PC-9 (cell line): ENCODE measurements around the gene UGT2B7.

Source experiments
- CTCF ChIP-seq: fragments of 200-600 bp; sonication (generic); conservative IDR thresholded peaks from 2 replicates; pipeline ENCODE4 v1.6.1; 2017; ENCODE audit warnings: mixed run types, antibody characterized with exemption, mild to moderate bottlenecking, moderate library complexity
- EZH2 ChIP-seq: fragments of 200-600 bp; sonication (generic); IDR thresholded peaks from 2 replicates; pipeline ENCODE4 v1.8.0; 2017; ENCODE audit warnings: antibody characterized with exemption, low read depth

- TF ChIP-seq EZH2 (no peak), CTCF (no peak)
These were observed 38.5 kb upstream of the UGT2B7 start for GRCh38 chr4:69057620-69058409.
